ENCODE measurements around the gene LMNTD2.

LMNTD2 gene

DNA sequence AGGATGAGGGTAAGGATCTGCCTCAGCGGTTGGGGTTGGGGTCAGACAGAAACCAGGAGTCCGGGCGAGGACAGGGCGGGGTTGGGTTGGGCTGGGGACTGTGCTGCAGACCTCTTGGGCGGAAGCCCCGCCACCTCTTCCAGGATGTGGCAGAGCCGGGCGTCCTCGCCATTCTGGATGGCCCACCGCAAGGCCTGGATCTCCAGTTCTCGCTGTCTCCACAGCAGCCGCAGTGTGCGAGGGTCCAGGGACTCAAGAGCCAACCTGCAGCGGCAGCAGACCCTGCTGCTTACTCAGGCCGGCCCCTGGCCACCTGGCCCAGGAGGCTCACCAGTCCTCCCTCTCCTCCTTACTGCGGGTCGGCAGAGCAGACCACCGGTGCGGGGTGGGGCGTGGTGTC, 2.0 kb downstream of the LMNTD2 start:
- DNase-seq (ENCODE audit: low read depth in 1 of 2, low spot score in 1 of 2) = no peak
- Histone ChIP-seq H3K4me3 (replicated peaks; ENCODE audit: insufficient read depth, low read length) (no peak overlapping the region), H3K27me3 (ENCODE audit: insufficient read depth, poor library complexity, severe bottlenecking) (peaks cover 30% of the 10 kb centered on the region), H3K27ac (replicated peaks) (no peak overlapping the region)
- TF ChIP-seq, protein P1, sequence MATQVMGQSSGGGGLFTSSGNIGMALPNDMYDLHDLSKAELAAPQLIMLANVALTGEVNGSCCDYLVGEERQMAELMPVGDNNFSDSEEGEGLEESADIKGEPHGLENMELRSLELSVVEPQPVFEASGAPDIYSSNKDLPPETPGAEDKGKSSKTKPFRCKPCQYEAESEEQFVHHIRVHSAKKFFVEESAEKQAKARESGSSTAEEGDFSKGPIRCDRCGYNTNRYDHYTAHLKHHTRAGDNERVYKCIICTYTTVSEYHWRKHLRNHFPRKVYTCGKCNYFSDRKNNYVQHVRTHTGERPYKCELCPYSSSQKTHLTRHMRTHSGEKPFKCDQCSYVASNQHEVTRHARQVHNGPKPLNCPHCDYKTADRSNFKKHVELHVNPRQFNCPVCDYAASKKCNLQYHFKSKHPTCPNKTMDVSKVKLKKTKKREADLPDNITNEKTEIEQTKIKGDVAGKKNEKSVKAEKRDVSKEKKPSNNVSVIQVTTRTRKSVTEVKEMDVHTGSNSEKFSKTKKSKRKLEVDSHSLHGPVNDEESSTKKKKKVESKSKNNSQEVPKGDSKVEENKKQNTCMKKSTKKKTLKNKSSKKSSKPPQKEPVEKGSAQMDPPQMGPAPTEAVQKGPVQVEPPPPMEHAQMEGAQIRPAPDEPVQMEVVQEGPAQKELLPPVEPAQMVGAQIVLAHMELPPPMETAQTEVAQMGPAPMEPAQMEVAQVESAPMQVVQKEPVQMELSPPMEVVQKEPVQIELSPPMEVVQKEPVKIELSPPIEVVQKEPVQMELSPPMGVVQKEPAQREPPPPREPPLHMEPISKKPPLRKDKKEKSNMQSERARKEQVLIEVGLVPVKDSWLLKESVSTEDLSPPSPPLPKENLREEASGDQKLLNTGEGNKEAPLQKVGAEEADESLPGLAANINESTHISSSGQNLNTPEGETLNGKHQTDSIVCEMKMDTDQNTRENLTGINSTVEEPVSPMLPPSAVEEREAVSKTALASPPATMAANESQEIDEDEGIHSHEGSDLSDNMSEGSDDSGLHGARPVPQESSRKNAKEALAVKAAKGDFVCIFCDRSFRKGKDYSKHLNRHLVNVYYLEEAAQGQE (IDR thresholded peaks at IDR 0.05; ENCODE audit: insufficient replicate concordance, low read depth) = no peak
- TF ChIP-seq POLR2AphosphoS5 (IDR thresholded peaks at IDR 0.05; ENCODE audit: low read depth) (no peak), SPI1 (IDR thresholded peaks at IDR 0.05; ENCODE audit: borderline replicate concordance, low read depth) (no peak), GABPA (IDR thresholded peaks at IDR 0.05; ENCODE audit: low read depth) (no peak)
- TF ChIP-seq, protein P2, sequence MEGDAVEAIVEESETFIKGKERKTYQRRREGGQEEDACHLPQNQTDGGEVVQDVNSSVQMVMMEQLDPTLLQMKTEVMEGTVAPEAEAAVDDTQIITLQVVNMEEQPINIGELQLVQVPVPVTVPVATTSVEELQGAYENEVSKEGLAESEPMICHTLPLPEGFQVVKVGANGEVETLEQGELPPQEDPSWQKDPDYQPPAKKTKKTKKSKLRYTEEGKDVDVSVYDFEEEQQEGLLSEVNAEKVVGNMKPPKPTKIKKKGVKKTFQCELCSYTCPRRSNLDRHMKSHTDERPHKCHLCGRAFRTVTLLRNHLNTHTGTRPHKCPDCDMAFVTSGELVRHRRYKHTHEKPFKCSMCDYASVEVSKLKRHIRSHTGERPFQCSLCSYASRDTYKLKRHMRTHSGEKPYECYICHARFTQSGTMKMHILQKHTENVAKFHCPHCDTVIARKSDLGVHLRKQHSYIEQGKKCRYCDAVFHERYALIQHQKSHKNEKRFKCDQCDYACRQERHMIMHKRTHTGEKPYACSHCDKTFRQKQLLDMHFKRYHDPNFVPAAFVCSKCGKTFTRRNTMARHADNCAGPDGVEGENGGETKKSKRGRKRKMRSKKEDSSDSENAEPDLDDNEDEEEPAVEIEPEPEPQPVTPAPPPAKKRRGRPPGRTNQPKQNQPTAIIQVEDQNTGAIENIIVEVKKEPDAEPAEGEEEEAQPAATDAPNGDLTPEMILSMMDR (IDR thresholded peaks at IDR 0.05; ENCODE audit: insufficient read depth, low read length) = no peak

DNA sequence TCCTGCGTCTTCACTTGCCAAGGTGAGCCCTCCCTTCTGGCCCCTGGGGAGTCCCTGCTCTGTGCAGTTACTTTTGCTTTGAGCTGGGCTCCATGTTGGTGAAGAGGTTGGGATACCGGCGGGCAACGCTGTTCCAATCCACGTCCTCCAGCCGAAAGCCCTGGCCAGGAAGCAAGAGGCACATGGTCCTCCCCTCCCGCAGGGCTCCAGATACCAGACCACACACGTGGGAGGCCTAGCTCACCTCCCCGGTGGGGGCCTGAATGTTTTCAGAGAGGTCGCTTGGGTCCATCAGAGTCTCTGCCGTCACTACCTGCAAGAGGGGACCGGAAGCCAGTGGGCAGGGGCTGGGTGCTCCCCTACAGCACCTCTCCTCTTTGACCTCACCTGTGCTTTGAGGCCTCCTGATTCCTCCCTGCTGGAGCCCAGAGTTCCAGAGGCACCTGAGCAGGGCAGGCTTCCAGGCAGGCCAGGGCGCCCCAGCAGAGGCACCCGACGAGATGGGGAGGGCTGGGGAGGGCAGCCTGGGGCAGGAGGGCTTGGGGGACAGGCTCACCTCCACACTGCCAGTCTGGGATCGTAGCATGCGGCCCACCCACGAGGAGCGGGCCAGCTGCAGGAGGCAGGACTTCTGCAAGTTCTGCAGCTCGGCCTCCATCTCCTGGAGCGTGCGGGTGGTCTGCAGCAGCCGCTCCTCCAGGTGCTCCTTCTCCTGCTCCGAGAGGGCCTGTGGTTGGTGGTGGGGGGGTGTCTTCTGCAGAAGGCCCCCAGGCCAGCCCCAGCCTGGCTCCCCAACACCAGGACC, 3.0 kb downstream of the LMNTD2 start:
- TF ChIP-seq, protein P1 (IDR thresholded peaks at IDR 0.05; ENCODE audit: insufficient replicate concordance, low read depth) = no peak
- TF ChIP-seq GABPA (IDR thresholded peaks at IDR 0.05; ENCODE audit: low read depth) = no peak
- TF ChIP-seq SPI1 (IDR thresholded peaks at IDR 0.05; ENCODE audit: borderline replicate concordance, low read depth) = no peak
- TF ChIP-seq, protein P2 (IDR thresholded peaks at IDR 0.05; ENCODE audit: insufficient read depth, low read length) = no peak
- TF ChIP-seq POLR2AphosphoS5 (IDR thresholded peaks at IDR 0.05; ENCODE audit: low read depth) = no peak
- H3K4me3 ChIP-seq (replicated peaks; ENCODE audit: insufficient read depth, low read length) = no peak overlapping the region
- no peak for DNase-seq (ENCODE audit: low read depth in 1 of 2, low spot score in 1 of 2)
- no peak overlapping the region for H3K27ac ChIP-seq (replicated peaks)
- peaks cover 30% of the 10 kb centered on the region for H3K27me3 ChIP-seq (ENCODE audit: insufficient read depth, poor library complexity, severe bottlenecking)

DNA sequence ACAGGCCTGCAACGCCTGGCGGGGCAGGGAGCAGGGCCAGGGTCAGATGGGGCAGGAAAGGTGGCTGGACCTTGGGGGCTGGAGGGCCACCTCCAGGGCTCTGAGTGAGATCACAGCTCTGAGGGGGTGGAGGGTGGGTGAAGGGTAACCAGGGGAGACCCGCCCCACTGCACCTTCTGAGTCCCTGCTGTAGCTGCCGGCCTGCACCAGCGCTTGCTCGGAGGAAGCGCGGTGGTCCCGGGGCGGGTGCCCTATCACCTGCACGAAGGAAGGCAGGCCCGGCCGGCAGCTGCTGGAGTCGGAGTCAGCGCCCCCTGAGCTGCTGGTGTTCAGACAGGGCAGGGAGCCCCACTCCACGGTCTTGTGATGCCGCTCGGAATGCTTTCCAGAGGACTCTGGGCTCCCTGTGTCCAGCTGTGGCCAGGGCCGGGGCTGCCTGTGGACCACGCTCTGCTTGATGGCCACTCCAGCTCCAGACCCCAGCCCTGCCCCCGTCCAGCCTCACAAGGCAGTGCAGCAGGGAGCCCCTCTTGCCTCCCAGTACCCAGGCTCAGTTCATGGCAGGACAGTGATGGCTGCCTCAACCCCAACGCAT, 3.8 kb downstream of the LMNTD2 start:
- H3K4me3 ChIP-seq (replicated peaks; ENCODE audit: insufficient read depth, low read length) = no peak overlapping the region
- H3K27ac ChIP-seq (replicated peaks) = no peak overlapping the region
- peaks cover 30% of the 10 kb centered on the region for H3K27me3 ChIP-seq (ENCODE audit: insufficient read depth, poor library complexity, severe bottlenecking)
- TF ChIP-seq GABPA (IDR thresholded peaks at IDR 0.05; ENCODE audit: low read depth) (no peak), POLR2AphosphoS5 (IDR thresholded peaks at IDR 0.05; ENCODE audit: low read depth) (no peak), SPI1 (IDR thresholded peaks at IDR 0.05; ENCODE audit: borderline replicate concordance, low read depth) (no peak)
- TF ChIP-seq, protein P2 (IDR thresholded peaks at IDR 0.05; ENCODE audit: insufficient read depth, low read length) = no peak
- TF ChIP-seq, protein P1 (IDR thresholded peaks at IDR 0.05; ENCODE audit: insufficient replicate concordance, low read depth) = no peak
- no peak for DNase-seq (ENCODE audit: low read depth in 1 of 2, low spot score in 1 of 2)
